ENCODE data around the gene SMCO1.
"Not testable (repeated sequence)": the region's sequence is repeated elsewhere in the genome, so short reads cannot be mapped to it uniquely, and the experiment has no call there.

SMCO1 gene

GRCh38 chr3:196514913-196515621, at the start of gene SMCO1:
TSS of gene SMCO1 (minus strand) at chr3:196515346. CDS start at chr3:196515209, 137 bp downstream.
- DNase-seq, result no peak

GRCh38 chr3:196563721-196564225, 48.6 kb upstream of the SMCO1 start:
- no peak for DNase-seq

DNA sequence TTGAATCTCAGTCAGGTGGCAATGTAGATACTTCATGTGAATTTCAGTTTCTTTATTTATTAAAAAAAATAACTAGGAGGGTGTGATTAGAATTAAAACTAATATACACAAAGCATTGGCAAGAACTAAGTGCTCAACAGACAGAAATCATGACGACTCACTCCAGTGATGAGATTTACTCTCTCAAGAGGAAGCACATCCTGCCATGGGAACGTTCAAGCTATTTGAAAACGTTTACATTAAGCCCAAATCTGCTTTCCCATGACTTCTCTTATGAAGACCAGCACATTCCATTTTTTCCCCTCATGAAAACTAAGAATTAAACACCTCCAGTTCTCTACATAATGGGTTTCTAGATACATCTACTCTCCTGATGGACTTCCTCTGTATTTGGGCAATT, 44.7 kb upstream of the SMCO1 start:
- DNase-seq, result no peak

- DNase-seq, result no peak
Observed at GRCh38 chr3:196558476-196558875, 43.3 kb upstream of the SMCO1 start.

GRCh38 chr3:196557236-196557635, 42.1 kb upstream of the SMCO1 start:
- no peak for DNase-seq

DNA sequence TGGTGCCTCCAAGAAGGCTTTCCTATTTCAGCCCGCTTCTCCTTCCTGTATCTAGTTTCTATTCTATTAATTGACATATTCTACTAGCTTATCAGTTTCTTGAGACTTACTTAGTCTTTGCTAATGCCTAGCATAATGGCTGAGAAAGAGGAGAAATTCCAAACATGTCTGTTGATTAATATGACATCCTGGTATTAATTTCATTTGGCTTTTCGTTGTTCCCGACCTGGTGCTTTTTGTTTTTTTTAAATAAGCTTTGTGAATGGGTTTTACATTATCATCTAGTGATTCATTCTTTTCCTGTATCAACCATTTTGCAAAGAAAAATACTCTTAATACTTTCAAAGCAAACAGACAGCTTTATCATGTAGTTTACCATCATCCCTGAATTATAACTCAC, 40.1 kb upstream of the SMCO1 start:
- no peak for DNase-seq

- no peak for DNase-seq
Observed at GRCh38 chr3:196554205-196554604, 39.1 kb upstream of the SMCO1 start.

DNA sequence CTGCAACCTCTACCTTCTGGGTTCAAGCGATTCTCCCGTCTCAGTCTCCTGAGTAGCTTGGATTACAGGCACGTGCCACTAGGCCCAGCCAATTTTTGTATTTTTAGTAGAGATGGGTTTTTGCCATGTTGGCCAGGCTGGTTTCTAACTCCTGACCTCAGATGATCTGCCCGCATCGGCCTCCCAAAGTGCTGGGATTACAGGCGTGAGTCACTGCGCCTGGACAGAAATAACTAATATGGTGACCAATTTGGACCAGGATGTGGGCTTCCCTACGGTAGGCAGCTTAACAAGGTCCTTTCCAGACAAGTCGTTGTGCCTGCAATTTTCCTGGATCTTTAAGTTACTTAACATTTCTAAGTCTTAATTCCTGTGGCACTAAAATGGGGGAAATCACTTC, 38.4 kb upstream of the SMCO1 start:
- no peak for DNase-seq

- no peak for DNase-seq
Observed at GRCh38 chr3:196552253-196552652, 37.1 kb upstream of the SMCO1 start.

DNA sequence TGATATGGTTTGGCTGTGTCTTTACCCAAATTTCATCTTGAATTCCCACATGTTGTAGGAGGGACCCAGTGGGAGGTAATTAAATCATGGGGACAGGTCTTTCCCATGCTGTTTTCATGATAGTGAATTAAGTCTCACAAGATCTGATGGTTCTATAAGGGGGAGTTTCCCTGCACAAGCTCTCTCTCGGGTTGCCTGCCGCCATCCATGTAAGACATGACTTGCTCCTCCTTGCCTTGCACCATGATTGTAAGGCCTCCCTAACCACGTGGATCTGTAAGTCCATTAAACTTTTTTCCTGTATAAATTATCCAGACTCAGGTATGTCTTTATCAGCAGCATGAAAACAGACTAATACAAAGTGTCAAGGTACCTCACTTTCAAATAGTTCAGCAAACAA, 35.0 kb upstream of the SMCO1 start:
- DNase-seq, result not testable (repeated sequence)

GRCh38 chr3:196549312-196549711, 34.2 kb upstream of the SMCO1 start:
- DNase-seq, result not testable (repeated sequence)

GRCh38 chr3:196547067-196547466, 31.9 kb upstream of the SMCO1 start:
- no peak for DNase-seq

- no peak for DNase-seq
Observed at GRCh38 chr3:196546537-196546936, 31.4 kb upstream of the SMCO1 start.

GRCh38 chr3:196544491-196544992, 29.4 kb upstream of the SMCO1 start:
- DNase-seq, result no peak

DNA sequence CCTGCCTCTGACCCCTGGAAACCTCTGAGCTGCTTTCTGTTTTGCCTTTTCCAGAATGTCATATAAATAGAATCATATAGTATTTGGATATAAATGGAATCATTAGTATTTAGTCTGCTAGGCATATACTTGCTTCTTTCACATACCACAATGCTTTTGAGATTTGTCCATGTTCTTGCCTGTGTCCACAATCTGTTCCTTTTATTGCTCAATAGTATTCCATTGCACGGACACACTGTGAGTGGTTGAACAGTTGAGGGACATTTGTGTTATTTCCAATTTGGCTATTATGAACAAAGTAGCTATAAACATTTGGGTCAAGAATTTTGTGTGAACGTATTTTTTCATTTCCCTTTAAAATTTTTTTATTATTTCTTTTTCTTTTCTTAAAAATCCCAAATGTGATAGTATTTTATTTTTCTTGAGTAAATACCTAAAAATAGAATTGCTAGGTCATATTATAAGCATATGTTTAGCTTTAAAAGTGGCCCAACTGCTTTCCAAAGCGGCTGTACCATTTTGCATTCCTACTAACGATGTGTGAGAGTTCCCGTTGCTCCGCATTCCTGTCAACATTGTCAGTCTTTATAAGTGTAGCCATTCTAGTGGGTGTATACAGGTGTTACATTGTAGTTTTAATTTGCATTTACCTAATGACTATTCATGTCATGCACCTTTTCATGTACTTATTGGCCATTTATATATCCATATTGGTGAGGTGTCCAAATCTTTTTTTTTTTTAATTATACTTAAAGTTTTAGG, 26.7 kb upstream of the SMCO1 start:
- no peak for DNase-seq

GRCh38 chr3:196537319-196537984, 22.3 kb upstream of the SMCO1 start:
- no peak for DNase-seq

DNA sequence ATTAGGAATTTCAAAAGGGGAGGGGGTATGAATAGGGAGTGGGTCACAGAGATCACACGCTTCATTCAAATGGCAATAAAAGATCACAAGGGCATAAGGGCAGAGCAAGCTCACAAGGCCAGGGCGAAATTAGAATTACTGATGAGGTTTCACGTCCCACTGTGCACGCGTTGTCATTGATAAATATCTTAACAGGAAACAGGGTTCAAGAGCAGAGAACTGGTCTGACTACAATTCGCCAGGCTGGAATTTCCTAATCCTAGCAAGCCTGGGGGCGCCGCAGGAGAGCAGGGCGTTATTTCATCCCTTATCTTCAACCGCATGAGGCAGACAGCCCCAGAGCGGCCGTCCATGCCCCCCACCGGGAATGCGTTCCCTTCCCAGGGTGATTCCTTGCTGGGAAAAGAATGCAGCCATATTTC, 18.1 kb upstream of the SMCO1 start:
- DNase-seq, result no peak

DNA sequence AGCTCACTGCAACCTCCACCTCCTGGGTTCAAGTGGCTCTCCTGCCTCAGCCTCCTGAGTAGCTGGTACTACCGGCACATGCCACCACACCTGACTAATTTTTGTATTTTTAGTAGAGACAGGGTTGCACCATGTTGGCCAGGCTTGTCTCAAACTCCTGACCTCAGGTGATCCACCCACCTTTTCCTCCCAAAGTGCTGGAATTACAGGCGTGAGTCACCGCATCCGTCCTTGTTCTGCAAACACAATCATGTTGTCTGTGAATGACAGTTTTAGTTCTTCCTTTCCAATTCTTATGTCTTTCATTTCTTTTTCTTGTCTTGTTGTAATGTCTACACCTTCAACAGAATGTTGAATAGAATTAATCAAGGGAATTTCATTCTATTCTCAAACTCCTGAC, 16.3 kb upstream of the SMCO1 start:
- no peak for DNase-seq

- peak; percentile 76 for DNase-seq
Observed at GRCh38 chr3:196528639-196529233, 13.6 kb upstream of the SMCO1 start.

DNA sequence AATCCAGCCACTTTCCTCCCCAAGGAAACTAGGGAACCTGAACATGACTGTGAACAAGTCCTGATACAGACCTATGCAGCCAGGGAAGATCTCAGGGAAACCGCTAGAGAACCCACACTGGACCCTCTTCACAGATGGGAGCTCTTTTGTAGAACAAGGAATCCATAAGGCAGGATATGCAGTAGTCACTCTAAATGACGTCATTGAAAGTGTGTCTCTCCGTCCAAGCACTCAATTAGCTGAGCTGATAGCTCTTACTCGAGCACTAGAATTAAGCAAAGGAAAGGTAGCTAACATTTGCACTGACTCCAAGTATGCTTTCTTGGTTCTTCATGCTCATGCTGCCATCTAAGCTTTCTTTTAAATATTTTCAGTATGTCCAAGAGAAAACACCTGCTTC, 10.0 kb upstream of the SMCO1 start:
- no peak for DNase-seq

DNA sequence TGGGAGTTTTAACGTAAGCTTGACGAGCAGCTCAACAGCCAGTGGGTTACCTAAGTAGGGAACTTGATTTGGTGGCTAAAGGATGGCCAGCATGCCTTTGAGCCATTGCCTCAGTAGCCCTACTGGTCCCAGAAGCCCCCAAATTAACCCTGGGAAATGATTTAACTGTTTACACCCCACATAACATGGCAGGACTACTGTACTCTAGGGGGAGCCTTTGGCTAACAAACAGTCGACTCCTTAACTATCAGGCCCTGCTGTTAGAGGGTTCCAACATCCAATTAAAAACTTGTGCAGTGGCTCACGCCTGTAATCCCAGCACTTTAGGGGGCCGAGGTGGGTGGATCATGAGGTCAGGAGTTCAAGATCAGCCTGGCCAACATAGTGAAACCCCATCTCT, 9.4 kb upstream of the SMCO1 start:
- no peak for DNase-seq

DNA sequence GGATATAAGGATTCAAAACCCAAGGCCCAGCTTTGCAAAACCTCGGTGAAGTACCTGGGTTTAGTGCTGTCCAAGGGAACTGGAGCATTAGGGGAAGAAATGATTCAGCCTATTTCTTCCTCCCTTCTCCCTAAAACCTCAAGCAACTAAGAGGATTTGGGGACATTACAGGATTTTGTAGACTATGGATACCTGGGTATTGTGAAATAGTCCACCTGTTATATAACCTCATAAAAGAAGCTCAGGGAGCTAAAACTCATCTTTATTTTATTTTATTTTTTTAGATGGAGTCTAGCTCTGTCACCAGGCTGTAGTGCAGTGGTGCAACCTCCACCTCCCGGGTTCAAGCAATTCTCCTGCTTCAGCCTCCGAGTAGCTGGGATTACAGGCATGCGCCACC, 8.7 kb upstream of the SMCO1 start:
- DNase-seq, result no peak

DNA sequence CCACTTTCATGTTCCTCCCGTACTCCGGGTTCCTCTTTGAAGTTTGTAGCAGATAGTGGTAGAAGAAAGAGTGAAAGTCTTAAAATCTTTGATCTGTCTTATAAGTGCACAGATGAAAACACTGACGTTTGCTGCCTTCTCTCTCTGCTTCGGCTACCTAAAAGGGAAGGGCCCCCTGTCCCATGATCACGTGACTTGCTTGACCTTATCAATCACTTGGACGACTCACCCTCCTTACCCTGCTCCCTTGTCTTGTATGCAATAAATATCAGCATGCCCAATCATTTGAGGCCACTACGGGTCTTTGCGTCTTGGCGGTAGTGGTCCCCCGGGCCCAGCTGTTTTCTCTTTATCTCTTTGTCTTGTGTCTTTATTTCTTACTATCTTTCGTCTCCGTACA, 6.1 kb upstream of the SMCO1 start:
- not testable (repeated sequence) for DNase-seq
